HepG2 (cell line): Measurements from ENCODE around the gene PARP16.

Source experiments
- BRCA1 ChIP-seq: sonication (generic); formaldehyde crosslinking; IDR thresholded peaks from 2 replicates; pipeline ENCODE4 v1.4.0; 2020; ENCODE audit warnings: missing genetic modification reagents
- CTCF ChIP-seq: sonication (generic); formaldehyde crosslinking; IDR thresholded peaks from 2 replicates; pipeline ENCODE4 v1.5.0; 2020; ENCODE audit warnings: mild to moderate bottlenecking, missing genetic modification reagents, moderate library complexity
- MATR3 ChIP-seq: sonication (generic); formaldehyde crosslinking; IDR thresholded peaks from 2 replicates; pipeline ENCODE4 v1.4.0; 2020; ENCODE audit warnings: missing genetic modification reagents
- RAD51 ChIP-seq: fragments of 450-650 bp; IDR thresholded peaks from 2 replicates; pipeline ENCODE4 v1.6.1; 2016; ENCODE audit warnings: borderline replicate concordance
- RELA ChIP-seq: sonication (generic); formaldehyde crosslinking; IDR thresholded peaks from 2 replicates; pipeline ENCODE4 v1.4.0; 2020; ENCODE audit warnings: missing genetic modification reagents
- REST ChIP-seq, 2 experiments: IDR thresholded peaks; 2 replicates each; pipeline ENCODE4 v1.6.1; 2011 to 2012; ENCODE audit warnings: low read length in 2 of 2, borderline replicate concordance in 1 of 2, low read depth in 1 of 2, mild to moderate bottlenecking in 1 of 2, moderate library complexity in 1 of 2
- ZNF17 ChIP-seq: sonication (generic); formaldehyde crosslinking; IDR thresholded peaks from 2 replicates; pipeline ENCODE4 v1.5.0; 2020; ENCODE audit warnings: mild to moderate bottlenecking, missing genetic modification reagents
- TF ChIP-seq, protein P1 (sequence below): sonication (generic); formaldehyde crosslinking; IDR thresholded peaks from 2 replicates; pipeline ENCODE4 v1.4.0; 2020; ENCODE audit warnings: missing genetic modification reagents, borderline replicate concordance

GRCh38 chr15:65226221-65226620, 60.5 kb downstream of the PARP16 start:
- no peak for TF ChIP-seq REST (IDR thresholded peaks at IDR 0.05; ENCODE audit: borderline replicate concordance in 1 of 2, low read depth in 1 of 2, low read length in 2 of 2)
- TF ChIP-seq CTCF (CRISPR knock-in tag): no peak
- no peak for TF ChIP-seq MATR3 (CRISPR knock-in tag)
- TF ChIP-seq BRCA1 (CRISPR knock-in tag): no peak
- TF ChIP-seq RELA (CRISPR knock-in tag): no peak
- TF ChIP-seq, protein P1, sequence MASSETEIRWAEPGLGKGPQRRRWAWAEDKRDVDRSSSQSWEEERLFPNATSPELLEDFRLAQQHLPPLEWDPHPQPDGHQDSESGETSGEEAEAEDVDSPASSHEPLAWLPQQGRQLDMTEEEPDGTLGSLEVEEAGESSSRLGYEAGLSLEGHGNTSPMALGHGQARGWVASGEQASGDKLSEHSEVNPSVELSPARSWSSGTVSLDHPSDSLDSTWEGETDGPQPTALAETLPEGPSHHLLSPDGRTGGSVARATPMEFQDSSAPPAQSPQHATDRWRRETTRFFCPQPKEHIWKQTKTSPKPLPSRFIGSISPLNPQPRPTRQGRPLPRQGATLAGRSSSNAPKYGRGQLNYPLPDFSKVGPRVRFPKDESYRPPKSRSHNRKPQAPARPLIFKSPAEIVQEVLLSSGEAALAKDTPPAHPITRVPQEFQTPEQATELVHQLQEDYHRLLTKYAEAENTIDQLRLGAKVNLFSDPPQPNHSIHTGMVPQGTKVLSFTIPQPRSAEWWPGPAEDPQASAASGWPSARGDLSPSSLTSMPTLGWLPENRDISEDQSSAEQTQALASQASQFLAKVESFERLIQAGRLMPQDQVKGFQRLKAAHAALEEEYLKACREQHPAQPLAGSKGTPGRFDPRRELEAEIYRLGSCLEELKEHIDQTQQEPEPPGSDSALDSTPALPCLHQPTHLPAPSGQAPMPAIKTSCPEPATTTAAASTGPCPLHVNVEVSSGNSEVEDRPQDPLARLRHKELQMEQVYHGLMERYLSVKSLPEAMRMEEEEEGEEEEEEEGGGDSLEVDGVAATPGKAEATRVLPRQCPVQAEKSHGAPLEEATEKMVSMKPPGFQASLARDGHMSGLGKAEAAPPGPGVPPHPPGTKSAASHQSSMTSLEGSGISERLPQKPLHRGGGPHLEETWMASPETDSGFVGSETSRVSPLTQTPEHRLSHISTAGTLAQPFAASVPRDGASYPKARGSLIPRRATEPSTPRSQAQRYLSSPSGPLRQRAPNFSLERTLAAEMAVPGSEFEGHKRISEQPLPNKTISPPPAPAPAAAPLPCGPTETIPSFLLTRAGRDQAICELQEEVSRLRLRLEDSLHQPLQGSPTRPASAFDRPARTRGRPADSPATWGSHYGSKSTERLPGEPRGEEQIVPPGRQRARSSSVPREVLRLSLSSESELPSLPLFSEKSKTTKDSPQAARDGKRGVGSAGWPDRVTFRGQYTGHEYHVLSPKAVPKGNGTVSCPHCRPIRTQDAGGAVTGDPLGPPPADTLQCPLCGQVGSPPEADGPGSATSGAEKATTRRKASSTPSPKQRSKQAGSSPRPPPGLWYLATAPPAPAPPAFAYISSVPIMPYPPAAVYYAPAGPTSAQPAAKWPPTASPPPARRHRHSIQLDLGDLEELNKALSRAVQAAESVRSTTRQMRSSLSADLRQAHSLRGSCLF (CRISPR knock-in tag): no peak
- TF ChIP-seq RAD51: no peak
- TF ChIP-seq ZNF17 (CRISPR knock-in tag): no peak
